ELF-1 (cell line): ENCODE measurements around the gene VTA1.

Experiments
- DNase-seq: peaks from one replicate; pipeline ENCODE4 v3.0.0-alpha.2; 2016; ENCODE audit warnings: low read depth, low spot score

VTA1 gene

DNA sequence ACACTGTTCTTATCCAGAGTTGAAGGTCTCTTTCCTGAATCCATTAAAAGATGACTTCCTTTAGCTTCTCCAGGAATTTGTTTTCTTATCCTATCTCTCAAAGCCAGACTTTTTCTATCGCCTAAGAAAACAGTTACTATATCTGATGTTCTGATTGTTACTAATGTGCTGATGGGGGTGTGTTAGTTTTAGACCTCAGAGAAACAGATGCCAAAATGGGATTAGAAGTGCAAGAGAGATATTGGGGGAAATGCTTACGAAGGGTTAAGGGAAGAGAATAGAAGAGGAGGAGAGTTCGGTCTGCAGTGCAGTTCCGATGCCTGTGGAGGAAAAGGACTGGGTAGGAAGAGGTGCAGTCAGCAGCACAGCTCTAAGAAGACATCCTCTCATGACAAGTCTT is 119.0 kb downstream of the VTA1 start:
- no peak for DNase-seq

DNA sequence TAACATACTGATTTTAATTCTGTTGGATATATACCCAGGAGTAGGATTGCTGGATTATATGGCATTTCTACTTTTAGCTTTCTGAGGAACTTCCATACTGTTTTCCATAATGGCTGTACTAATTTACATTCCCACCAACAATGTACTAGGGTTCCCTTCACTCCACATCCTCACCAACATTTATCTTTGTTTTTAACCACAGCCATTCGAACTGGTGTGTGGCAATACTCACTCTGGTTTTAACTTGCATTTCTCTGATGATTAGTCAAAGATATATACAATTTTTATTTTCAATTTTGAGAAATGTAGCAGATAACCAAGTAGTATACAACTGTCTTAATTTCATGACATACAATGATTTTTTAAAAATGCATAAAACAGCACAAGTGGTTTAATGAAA is 124.4 kb downstream of the VTA1 start:
- DNase-seq: no peak
